Activated B cell treated with CpG ODN at 0.5 μM for 24 hours (primary cell): ENCODE results near the gene IGFL1. TPM values are rescaled to one million over a fixed set of nuclear protein-coding genes. Genes with fewer than 3 reads are reported as not detected.
A peak's percentile ranks its signal among the peaks of the same experiment; 100 is the strongest.
"Not testable (repeated sequence)": the region's sequence is repeated elsewhere in the genome, so short reads cannot be mapped to it uniquely, and the experiment has no call there.

Experiments
- ATAC-seq: fragments of 200-7000 bp; cut with Tn5 transposase; one replicate; pipeline ENCODE4 v1.10.0; 2021; ENCODE audit warnings: low read depth, mild to moderate bottlenecking, moderate library complexity
- CTCF ChIA-PET: fragments of 350-600 bp; sonication (Branson Sonifier 250); formaldehyde crosslinking; loops from one replicate; lab custom pipeline; 2021; ENCODE audit warnings: antibody characterized with exemption; lab: Charles Lee
- POLR2A ChIA-PET: fragments of 350-600 bp; sonication (Branson Sonifier 250); formaldehyde crosslinking; loops from one replicate; lab custom pipeline; 2021; ENCODE audit warnings: antibody characterized with exemption; lab: Charles Lee
- DNase-seq: peaks from one replicate; pipeline ENCODE4 v3.0.0; 2022
- H3K27ac Mint-ChIP-seq: one replicate; pipeline ENCODE4 v1.8.0; 2020; ENCODE audit warnings: mixed read lengths
- H3K27me3 Mint-ChIP-seq: one replicate; pipeline ENCODE4 v1.8.0; 2021; ENCODE audit warnings: mixed read lengths
- H3K36me3 Mint-ChIP-seq: one replicate; pipeline ENCODE4 v1.8.0; 2021; ENCODE audit warnings: low read depth, mixed read lengths
- H3K4me1 Mint-ChIP-seq: one replicate; pipeline ENCODE4 v1.8.0; 2021; ENCODE audit warnings: mixed read lengths
- H3K4me3 Mint-ChIP-seq: one replicate; pipeline ENCODE4 v1.8.0; 2020; ENCODE audit warnings: mild to moderate bottlenecking, mixed read lengths
- H3K9me3 Mint-ChIP-seq: one replicate; pipeline ENCODE4 v1.8.0; 2020; ENCODE audit warnings: mixed read lengths
- intact Hi-C: fragments of 100-400 bp; cut with micrococcal nuclease; formaldehyde crosslinking; loops from one replicate; pipeline ENCODE4 v1.15.1; 2024
- total RNA-seq: library from RNA; stranded (reverse); gene quantifications from 2 replicates; pipeline ENCODE4 v1.2.3, GENCODE V29; 2022
- TF ChIP-seq, protein P1 (sequence below): fragments of 200-600 bp; IDR thresholded peaks from one replicate; pipeline ENCODE4 v1.8.0; 2022; ENCODE audit warnings: antibody characterized with exemption, mild to moderate bottlenecking

The IGFL1 gene
- total RNA-seq, 1 donor from 2014 or later: not detected

DNA sequence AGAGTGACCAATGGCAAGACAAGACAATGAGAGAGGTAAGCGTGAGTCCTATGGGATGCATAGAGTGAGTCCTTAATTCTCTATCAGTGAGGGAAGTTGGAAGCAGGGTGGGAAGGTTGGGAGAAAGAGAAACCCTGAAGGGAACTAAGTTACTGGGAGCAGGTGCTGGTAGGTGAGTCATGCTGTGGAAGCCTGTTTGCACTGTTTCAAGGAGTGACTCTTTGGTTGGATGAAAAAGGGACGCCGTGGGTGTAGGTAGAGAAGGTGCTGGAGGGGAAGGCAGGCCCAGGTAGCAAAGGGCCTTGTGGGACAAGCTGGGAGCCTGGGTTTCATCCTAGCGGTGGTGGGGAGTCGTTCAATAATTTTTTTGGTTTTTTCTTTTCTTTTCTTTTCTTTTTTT lies 21.9 kb downstream of the IGFL1 start:
- Mint-ChIP-seq H3K9me3 (no peaks in the 10 kb centered on the region), H3K4me1 (no peaks in the 10 kb centered on the region), H3K4me3 (no peak overlapping the region), H3K27me3 (peaks cover 29% of the 10 kb centered on the region), H3K36me3 (no peaks in the 10 kb centered on the region), H3K27ac (no peak overlapping the region)
- intact Hi-C loops: no loop called here
- POLR2A ChIA-PET: no interaction called here
- CTCF ChIA-PET: no interaction called here
- no peak for DNase-seq
- TF ChIP-seq, protein P1, sequence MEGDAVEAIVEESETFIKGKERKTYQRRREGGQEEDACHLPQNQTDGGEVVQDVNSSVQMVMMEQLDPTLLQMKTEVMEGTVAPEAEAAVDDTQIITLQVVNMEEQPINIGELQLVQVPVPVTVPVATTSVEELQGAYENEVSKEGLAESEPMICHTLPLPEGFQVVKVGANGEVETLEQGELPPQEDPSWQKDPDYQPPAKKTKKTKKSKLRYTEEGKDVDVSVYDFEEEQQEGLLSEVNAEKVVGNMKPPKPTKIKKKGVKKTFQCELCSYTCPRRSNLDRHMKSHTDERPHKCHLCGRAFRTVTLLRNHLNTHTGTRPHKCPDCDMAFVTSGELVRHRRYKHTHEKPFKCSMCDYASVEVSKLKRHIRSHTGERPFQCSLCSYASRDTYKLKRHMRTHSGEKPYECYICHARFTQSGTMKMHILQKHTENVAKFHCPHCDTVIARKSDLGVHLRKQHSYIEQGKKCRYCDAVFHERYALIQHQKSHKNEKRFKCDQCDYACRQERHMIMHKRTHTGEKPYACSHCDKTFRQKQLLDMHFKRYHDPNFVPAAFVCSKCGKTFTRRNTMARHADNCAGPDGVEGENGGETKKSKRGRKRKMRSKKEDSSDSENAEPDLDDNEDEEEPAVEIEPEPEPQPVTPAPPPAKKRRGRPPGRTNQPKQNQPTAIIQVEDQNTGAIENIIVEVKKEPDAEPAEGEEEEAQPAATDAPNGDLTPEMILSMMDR: no peak
- no peak for ATAC-seq

DNA sequence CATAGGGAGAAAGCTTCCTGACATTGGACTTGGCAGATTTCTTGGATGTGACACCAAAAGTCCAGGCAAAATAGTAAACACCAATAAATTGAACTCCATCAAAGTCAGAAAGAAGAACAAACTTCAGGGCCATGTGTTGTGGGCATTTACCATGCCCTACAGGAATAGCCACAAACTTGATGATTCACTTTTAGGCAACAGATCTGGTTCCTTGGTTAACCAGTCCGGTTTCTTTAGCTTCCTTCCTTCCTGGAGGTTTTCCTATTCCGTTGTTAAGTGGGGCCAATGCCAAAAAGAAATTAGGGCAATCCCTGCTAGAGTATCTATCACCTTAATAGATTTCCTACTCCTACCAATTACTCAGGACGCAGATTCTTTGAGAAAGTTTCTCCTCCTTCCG lies 25.2 kb downstream of the IGFL1 start:
- TF ChIP-seq, protein P1: no peak
- H3K9me3 Mint-ChIP-seq: no peaks in the 10 kb centered on the region
- ATAC-seq (no peak), DNase-seq (no peak)
- no peaks in the 10 kb centered on the region for H3K36me3 Mint-ChIP-seq
- ChIA-PET CTCF (no interaction called here), POLR2A (no interaction called here)
- H3K4me1 Mint-ChIP-seq: no peaks in the 10 kb centered on the region
- peaks cover 29% of the 10 kb centered on the region for H3K27me3 Mint-ChIP-seq
- no peak overlapping the region for H3K4me3 Mint-ChIP-seq
- intact Hi-C loops: no loop called here
- H3K27ac Mint-ChIP-seq: no peak overlapping the region

GRCh38 chr19:46256855-46257254 lies 27.3 kb downstream of the IGFL1 start:
- ChIA-PET CTCF (interaction anchor here (0.6 kb wide), 1 partner anchor 24 kb away, joined by 3 read pairs; no protein-coding TSS in a partner anchor), POLR2A (no interaction called here)
- no peaks in the 10 kb centered on the region for H3K36me3 Mint-ChIP-seq
- H3K4me3 Mint-ChIP-seq: no peak overlapping the region
- ATAC-seq (no peak), DNase-seq (no peak)
- no peaks in the 10 kb centered on the region for H3K9me3 Mint-ChIP-seq
- TF ChIP-seq, protein P1: no peak
- H3K27me3 Mint-ChIP-seq: peaks cover 32% of the 10 kb centered on the region
- no peaks in the 10 kb centered on the region for H3K4me1 Mint-ChIP-seq
- H3K27ac Mint-ChIP-seq: no peak overlapping the region
- intact Hi-C loops: no loop called here

DNA sequence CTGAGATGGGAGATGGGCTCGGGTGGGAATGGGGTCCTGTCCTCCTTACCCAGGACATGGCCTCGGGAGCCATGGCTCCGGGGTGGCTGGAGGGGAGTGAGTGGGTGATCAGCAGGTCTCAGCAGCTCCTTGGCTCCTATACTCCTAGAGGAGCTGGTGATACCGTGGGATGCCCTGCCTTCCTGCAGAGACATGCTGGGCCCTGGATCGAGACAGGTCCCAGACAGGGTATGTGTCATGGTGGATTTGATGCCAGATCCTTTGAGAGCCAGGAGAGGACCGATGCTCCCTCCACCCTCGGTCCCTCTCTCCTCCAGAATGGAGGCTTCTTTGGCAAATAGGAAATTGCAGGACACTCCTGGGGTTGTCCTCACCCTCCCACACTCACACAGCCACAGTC lies 32.0 kb downstream of the IGFL1 start:
- CTCF ChIA-PET: interaction anchor here (6.6 kb wide), 1 partner anchor 234 kb away, joined by 71 read pairs; no protein-coding TSS in a partner anchor
- intact Hi-C loops, H3K4me1 Mint-ChIP-seq, H3K27ac Mint-ChIP-seq, POLR2A ChIA-PET, ATAC-seq, H3K4me3 Mint-ChIP-seq, H3K36me3 Mint-ChIP-seq, H3K9me3 Mint-ChIP-seq, DNase-seq: not testable (repeated sequence)
- peaks cover 20% of the 10 kb centered on the region for H3K27me3 Mint-ChIP-seq

- peak; percentile 66 for ATAC-seq
- intact Hi-C loops, POLR2A ChIA-PET, H3K4me3 Mint-ChIP-seq, H3K36me3 Mint-ChIP-seq, H3K9me3 Mint-ChIP-seq, DNase-seq, H3K4me1 Mint-ChIP-seq: not testable (repeated sequence)
- Mint-ChIP-seq H3K27ac (peak overlapping the region; percentile 5), H3K27me3 (peaks cover 16% of the 10 kb centered on the region)
- CTCF ChIA-PET: interaction anchor here (6.6 kb wide), 1 partner anchor 235 kb away, joined by 71 read pairs; no protein-coding TSS in a partner anchor
Measured at GRCh38 chr19:46262684-46263296, 33.2 kb downstream of the IGFL1 start.

DNA sequence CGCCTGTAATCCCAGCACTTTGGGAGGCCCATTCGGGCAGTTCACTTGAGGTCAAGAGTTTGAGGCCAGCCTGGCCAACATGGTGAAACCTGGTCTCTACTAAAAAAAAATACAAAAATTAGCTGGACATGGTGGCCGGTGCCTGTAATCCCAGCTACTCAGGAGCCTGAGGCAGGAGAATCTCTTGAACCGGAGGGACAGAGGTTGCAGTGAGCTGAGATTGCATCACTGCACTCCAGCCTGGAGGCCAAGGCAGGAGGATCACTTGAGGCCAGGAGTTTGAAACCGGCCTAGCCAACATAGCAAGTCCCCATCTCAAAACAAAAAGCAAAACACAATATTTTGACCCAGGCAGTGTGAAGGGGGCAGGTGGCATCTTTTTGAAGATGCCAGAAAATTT lies 35.3 kb downstream of the IGFL1 start:
- H3K4me3 Mint-ChIP-seq, H3K9me3 Mint-ChIP-seq, H3K27ac Mint-ChIP-seq, H3K4me1 Mint-ChIP-seq, H3K36me3 Mint-ChIP-seq, DNase-seq, ATAC-seq: not testable (repeated sequence)
- POLR2A ChIA-PET: interaction anchor here (0.9 kb wide), 1 partner anchor 236 kb away, joined by 10 read pairs; no protein-coding TSS in a partner anchor
- peaks cover 19% of the 10 kb centered on the region for H3K27me3 Mint-ChIP-seq
- CTCF ChIA-PET: interaction anchor here (0.6 to 6.6 kb wide), 5 partner anchors 71 to 255 kb away, joined by 3 to 71 read pairs (median 4); no protein-coding TSS in a partner anchor
- intact Hi-C loops: loop anchor here (1.0 to 5.0 kb wide), 5 partner anchors 76 to 448 kb away; partner anchors contain the start of genes FOXA3, RSPH6A and SYMPK
